Caco-2 (cell line): ENCODE measurements around the gene SARDH. TPM values are rescaled to one million over a fixed set of nuclear protein-coding genes. Genes with fewer than 3 reads are reported as not detected.

Source experiments
- BruUV-seq: library from RNA; stranded (reverse); fragments of 400-500 nt; replicated peaks from 2 replicates; lab custom pipeline; 2021; lab: Mats Ljungman, UMichigan
- CTCF ChIA-PET: fragments of 300-600 bp; sonication (Branson Sonifier 250); formaldehyde crosslinking; loops from one replicate; lab custom pipeline; 2022; ENCODE audit warnings: antibody characterized with exemption; lab: Charles Lee
- POLR2A ChIA-PET: fragments of 300-600 bp; sonication (Branson Sonifier 250); formaldehyde crosslinking; loops from one replicate; lab custom pipeline; 2022; ENCODE audit warnings: antibody characterized with exemption; lab: Charles Lee
- DNase-seq, 2 experiments: peaks; one replicate each; pipeline versions ENCODE4 v3.0.0 to v3.0.0-alpha.2; 2020 to 2022
- H3K27me3 ChIP-seq: replicated peaks from 2 replicates; pipeline ENCODE4 v1.6.0; 2011; ENCODE audit warnings: low read length; ENCODE audit not compliant: control insufficient read depth, insufficient read depth
- H3K36me3 ChIP-seq: 2 replicates; pipeline ENCODE4 v1.5.1; 2011; ENCODE audit warnings: low read length; ENCODE audit not compliant: control insufficient read depth, insufficient read depth
- H3K4me1 ChIP-seq: fragments of 250-450 bp; sonication (Bioruptor Pico); 2 replicates; pipeline ENCODE4 v1.5.1; 2020; ENCODE audit warnings: mild to moderate bottlenecking
- H3K4me3 ChIP-seq: 2 replicates; pipeline ENCODE4 v1.5.1; 2011; ENCODE audit warnings: low read depth, mild to moderate bottlenecking, control low read depth, low read length
- H3K9me3 ChIP-seq: fragments of 250-450 bp; sonication (Bioruptor Pico); 2 replicates; pipeline ENCODE4 v1.5.1; 2020; ENCODE audit warnings: mild to moderate bottlenecking, moderate library complexity
- H3K27ac Mint-ChIP-seq: one replicate; pipeline ENCODE4 v1.8.0; 2022; ENCODE audit warnings: mixed read lengths; ENCODE audit not compliant: unreplicated experiment
- H3K27me3 Mint-ChIP-seq: one replicate; pipeline ENCODE4 v1.8.0; 2022; ENCODE audit warnings: mixed read lengths; ENCODE audit not compliant: insufficient read depth, unreplicated experiment
- H3K36me3 Mint-ChIP-seq: one replicate; pipeline ENCODE4 v1.8.0; 2022; ENCODE audit warnings: mild to moderate bottlenecking, mixed read lengths; ENCODE audit not compliant: insufficient read depth, unreplicated experiment
- H3K4me1 Mint-ChIP-seq: one replicate; pipeline ENCODE4 v1.8.0; 2022; ENCODE audit warnings: low read depth, mixed read lengths; ENCODE audit not compliant: unreplicated experiment
- H3K4me3 Mint-ChIP-seq: one replicate; pipeline ENCODE4 v1.8.0; 2022; ENCODE audit warnings: mild to moderate bottlenecking, moderate library complexity, mixed read lengths; ENCODE audit not compliant: unreplicated experiment
- H3K9me3 Mint-ChIP-seq: one replicate; pipeline ENCODE4 v1.8.0; 2022; ENCODE audit warnings: mixed read lengths; ENCODE audit not compliant: unreplicated experiment
- CTCF ChIP-seq, 2 experiments: fragments of 200-600 bp in 1 of 2; IDR thresholded peaks; 1 replicate in 1 of 2; 2 replicates in 1 of 2; pipeline versions ENCODE4 v1.5.1 to v1.8.0; 2011 to 2022; ENCODE audit warnings: antibody characterized with exemption in 1 of 2, control low read depth in 1 of 2, inconsistent platforms in 1 of 2, low read depth in 1 of 2, low read length in 1 of 2, mild to moderate bottlenecking in 1 of 2, moderate library complexity in 1 of 2; ENCODE audit not compliant: insufficient read depth in 1 of 2, severe bottlenecking in 1 of 2, unreplicated experiment in 1 of 2
- intact Hi-C: fragments of 100-400 bp; cut with micrococcal nuclease; formaldehyde crosslinking; loops from one replicate; pipeline ENCODE4 v1.10.0; 2022; ENCODE audit not compliant: unreplicated experiment
- total RNA-seq: library from RNA; stranded (reverse); gene quantifications from 2 replicates; pipeline ENCODE4 v1.2.3, GENCODE V29; 2022

Gene SARDH
- total RNA-seq, 1 experiment from 2014 or later, result 0.36 TPM

DNA sequence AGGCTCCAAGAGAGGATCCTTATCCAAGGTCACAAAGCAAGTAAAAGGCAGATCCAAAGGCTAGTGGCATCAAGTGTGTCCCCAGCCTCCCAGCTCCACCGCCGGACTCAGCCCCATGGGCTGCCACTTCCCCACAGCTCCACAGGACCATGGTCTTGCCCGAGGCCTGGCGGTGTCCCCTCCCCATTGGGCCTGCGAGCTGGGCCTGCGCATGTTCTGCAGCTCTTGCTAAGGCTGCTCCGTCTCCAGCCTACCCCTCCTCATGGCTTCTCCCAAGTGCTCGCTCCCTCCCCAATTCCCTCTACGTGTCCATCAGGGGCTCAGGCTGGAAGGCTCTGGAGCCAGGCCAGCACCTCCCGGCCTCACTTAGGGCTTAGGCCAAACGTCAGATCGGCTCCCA lies 72.6 kb downstream of the SARDH start:
- H3K27me3 Mint-ChIP-seq, result no peaks in the 10 kb centered on the region
- H3K4me3 ChIP-seq, result no peak overlapping the region
- H3K36me3 Mint-ChIP-seq, result peaks cover 7% of the 10 kb centered on the region
- H3K9me3 ChIP-seq, result no peaks in the 10 kb centered on the region; the same call in 1 of the 2 replicates
- no peaks in the 10 kb centered on the region for H3K4me1 ChIP-seq
- no peaks in the 10 kb centered on the region for H3K4me1 Mint-ChIP-seq
- no peak overlapping the region for H3K27ac Mint-ChIP-seq
- BruUV-seq, result no TSS peak
- CTCF ChIA-PET, result no interaction called here
- H3K4me3 Mint-ChIP-seq, result no peak overlapping the region
- H3K9me3 Mint-ChIP-seq, result no peaks in the 10 kb centered on the region
- POLR2A ChIA-PET, result no interaction called here
- no peaks in the 10 kb centered on the region for H3K36me3 ChIP-seq
- no peak for TF ChIP-seq CTCF (IDR thresholded peaks at IDR 0.05; ENCODE audit: insufficient read depth in 1 of 2, low read depth in 1 of 2, low read length in 1 of 2, severe bottlenecking in 1 of 2, unreplicated experiment in 1 of 2)
- no peak for DNase-seq
- H3K27me3 ChIP-seq, result no peaks in the 10 kb centered on the region
- intact Hi-C loops, result no loop called here

DNA sequence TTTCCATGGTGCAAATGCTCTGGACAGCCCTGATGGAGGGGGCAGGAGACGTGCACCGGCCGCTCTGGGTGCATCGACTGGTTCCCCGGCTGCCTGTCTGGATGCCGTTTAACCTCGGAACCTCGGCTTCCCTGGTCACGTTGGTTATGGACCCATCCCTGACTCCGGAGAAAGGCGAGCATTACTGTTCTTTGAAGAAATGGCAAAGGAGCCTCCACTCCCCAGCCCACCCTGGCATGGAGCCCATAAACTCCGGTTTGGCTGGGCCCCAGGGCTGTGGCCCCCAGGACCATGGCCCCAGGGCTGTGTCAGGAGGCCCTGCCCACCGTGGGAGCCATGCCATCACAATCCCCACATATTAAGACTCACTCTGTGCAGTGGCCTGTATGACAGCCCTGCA lies 73.1 kb downstream of the SARDH start:
- ChIA-PET CTCF (interaction anchor here (0.7 kb wide), 1 partner anchor 13 kb away, joined by 3 read pairs; no protein-coding TSS in a partner anchor), POLR2A (no interaction called here)
- Mint-ChIP-seq H3K4me3 (no peak overlapping the region), H3K27me3 (no peaks in the 10 kb centered on the region), H3K4me1 (no peaks in the 10 kb centered on the region), H3K9me3 (no peaks in the 10 kb centered on the region), H3K27ac (no peak overlapping the region), H3K36me3 (peaks cover 7% of the 10 kb centered on the region)
- TF ChIP-seq CTCF (IDR thresholded peaks at IDR 0.05; ENCODE audit: insufficient read depth in 1 of 2, low read depth in 1 of 2, low read length in 1 of 2, severe bottlenecking in 1 of 2, unreplicated experiment in 1 of 2), result no peak
- intact Hi-C loops, result no loop called here
- H3K4me1 ChIP-seq, result no peaks in the 10 kb centered on the region
- no peaks in the 10 kb centered on the region for H3K9me3 ChIP-seq
- H3K27me3 ChIP-seq, result no peaks in the 10 kb centered on the region
- H3K36me3 ChIP-seq, result no peaks in the 10 kb centered on the region
- no TSS peak for BruUV-seq
- H3K4me3 ChIP-seq, result no peak overlapping the region
- DNase-seq, result no peak

DNA sequence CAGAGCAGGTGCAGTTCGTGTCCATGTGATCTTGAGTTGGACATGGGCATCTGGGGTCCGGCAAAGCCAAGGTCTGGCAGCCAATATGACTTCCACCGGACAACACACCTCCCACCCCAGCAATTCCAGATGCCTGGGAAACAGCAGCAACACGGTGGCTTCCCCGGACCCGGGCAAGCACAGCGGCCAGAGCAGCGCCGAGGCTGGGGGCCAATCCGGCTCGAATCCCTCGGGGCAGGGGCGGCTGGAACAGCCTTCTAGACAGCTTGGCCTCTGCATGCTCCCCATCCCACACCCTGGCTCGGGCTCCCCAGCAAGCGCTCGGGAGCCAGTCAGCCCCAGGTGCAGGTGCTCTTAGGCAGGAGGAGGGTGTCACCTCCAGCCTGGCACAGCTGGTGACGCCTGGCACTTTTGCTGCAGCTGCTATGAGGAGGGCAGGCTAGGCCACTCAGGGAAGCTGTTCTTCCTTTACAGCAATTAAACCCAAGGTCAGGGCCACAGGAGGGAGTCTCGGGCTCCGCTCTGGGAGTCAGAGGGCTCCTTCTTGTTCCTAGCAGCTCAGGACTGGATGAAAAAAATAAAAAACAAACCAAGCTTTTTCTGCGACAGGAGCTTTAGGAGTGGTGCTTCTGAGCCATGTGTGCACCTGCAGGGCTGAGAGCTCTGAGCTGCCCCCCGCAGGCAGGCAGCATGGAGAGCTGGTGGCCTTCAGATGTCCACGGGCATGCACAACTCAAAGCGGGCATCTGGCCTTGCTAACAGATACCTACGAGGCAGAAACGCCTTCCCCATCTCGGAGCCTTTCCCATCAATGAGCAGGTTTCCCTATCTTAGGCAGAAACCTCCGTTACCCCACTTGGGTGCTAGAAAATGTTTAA lies 73.7 kb downstream of the SARDH start:
- Histone ChIP-seq H3K27me3 (no peaks in the 10 kb centered on the region), H3K4me3 (no peak overlapping the region), H3K9me3 (no peaks in the 10 kb centered on the region), H3K4me1 (peaks cover under 1% of the 10 kb centered on the region; the same call in 1 of the 2 replicates), H3K36me3 (no peaks in the 10 kb centered on the region)
- no peak for DNase-seq
- BruUV-seq, result no TSS peak
- intact Hi-C loops, result no loop called here
- H3K36me3 Mint-ChIP-seq, result peaks cover 7% of the 10 kb centered on the region
- no peaks in the 10 kb centered on the region for H3K27me3 Mint-ChIP-seq
- no peak overlapping the region for H3K27ac Mint-ChIP-seq
- H3K4me3 Mint-ChIP-seq, result no peak overlapping the region
- no peaks in the 10 kb centered on the region for H3K4me1 Mint-ChIP-seq
- ChIA-PET POLR2A (no interaction called here), CTCF (interaction anchor here (0.7 kb wide), 1 partner anchor 12 kb away, joined by 3 read pairs; no protein-coding TSS in a partner anchor)
- H3K9me3 Mint-ChIP-seq, result no peaks in the 10 kb centered on the region
- peak in 1 of 2 experiments; percentile 28 for TF ChIP-seq CTCF (IDR thresholded peaks at IDR 0.05; ENCODE audit: insufficient read depth in 1 of 2, low read depth in 1 of 2, low read length in 1 of 2, severe bottlenecking in 1 of 2, unreplicated experiment in 1 of 2)
